ENCODE measurements around the gene GALNT18.

DNA sequence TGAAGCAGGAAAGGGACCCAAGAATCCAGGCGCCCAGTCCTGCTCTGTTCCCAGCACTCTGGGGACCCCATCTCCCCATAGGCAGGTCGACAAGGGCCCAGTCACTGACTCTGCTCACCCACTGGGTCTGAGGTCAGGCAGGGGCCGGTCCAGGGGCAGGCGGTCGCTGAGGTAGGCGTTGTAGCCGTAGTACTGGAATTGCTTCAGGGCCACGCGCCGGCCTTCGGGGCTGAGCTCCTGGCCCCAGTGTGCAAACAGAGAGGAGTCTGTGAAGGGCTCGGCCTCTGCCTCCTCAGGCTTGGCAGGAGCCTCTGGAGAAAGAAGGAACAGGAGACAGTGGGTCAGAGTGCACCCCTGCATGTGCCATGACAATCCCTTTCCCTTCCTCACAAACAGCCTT, 173.2 kb downstream of the GALNT18 start:
- TF ChIP-seq, protein P1, sequence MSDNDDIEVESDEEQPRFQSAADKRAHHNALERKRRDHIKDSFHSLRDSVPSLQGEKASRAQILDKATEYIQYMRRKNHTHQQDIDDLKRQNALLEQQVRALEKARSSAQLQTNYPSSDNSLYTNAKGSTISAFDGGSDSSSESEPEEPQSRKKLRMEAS (IDR thresholded peaks at IDR 0.05) = no peak
- TF ChIP-seq EGR1 (IDR thresholded peaks at IDR 0.05; ENCODE audit: low read depth in 2 of 2) (no peak), CTCF (IDR thresholded peaks at IDR 0.05; ENCODE audit: low read depth, low read length, missing input control) (no peak), JUND (IDR thresholded peaks at IDR 0.05) (no peak), TAF1 (conservative IDR thresholded peaks at IDR 0.05) (no peak), SP1 (IDR thresholded peaks at IDR 0.05) (no peak), YY1 (IDR thresholded peaks at IDR 0.05) (no peak), GABPA (IDR thresholded peaks at IDR 0.05 in 1 of 2, conservative IDR thresholded peaks at IDR 0.05 in 1 of 2) (no peak), HNF4A (conservative IDR thresholded peaks at IDR 0.05) (no peak), HNF4G (IDR thresholded peaks at IDR 0.05) (no peak)
- TF ChIP-seq, protein P2, sequence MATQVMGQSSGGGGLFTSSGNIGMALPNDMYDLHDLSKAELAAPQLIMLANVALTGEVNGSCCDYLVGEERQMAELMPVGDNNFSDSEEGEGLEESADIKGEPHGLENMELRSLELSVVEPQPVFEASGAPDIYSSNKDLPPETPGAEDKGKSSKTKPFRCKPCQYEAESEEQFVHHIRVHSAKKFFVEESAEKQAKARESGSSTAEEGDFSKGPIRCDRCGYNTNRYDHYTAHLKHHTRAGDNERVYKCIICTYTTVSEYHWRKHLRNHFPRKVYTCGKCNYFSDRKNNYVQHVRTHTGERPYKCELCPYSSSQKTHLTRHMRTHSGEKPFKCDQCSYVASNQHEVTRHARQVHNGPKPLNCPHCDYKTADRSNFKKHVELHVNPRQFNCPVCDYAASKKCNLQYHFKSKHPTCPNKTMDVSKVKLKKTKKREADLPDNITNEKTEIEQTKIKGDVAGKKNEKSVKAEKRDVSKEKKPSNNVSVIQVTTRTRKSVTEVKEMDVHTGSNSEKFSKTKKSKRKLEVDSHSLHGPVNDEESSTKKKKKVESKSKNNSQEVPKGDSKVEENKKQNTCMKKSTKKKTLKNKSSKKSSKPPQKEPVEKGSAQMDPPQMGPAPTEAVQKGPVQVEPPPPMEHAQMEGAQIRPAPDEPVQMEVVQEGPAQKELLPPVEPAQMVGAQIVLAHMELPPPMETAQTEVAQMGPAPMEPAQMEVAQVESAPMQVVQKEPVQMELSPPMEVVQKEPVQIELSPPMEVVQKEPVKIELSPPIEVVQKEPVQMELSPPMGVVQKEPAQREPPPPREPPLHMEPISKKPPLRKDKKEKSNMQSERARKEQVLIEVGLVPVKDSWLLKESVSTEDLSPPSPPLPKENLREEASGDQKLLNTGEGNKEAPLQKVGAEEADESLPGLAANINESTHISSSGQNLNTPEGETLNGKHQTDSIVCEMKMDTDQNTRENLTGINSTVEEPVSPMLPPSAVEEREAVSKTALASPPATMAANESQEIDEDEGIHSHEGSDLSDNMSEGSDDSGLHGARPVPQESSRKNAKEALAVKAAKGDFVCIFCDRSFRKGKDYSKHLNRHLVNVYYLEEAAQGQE (IDR thresholded peaks at IDR 0.05) = no peak

All from liver (tissue), 3 donors.